GM18520 (cell line): ENCODE data around the gene RAB37.

ENCODE experiments used
- ATAC-seq: cut with Tn5 transposase; IDR thresholded peaks from one replicate; pipeline ENCODE4 v1.9.1; 2021; ENCODE audit not compliant: unreplicated experiment

The RAB37 gene

DNA sequence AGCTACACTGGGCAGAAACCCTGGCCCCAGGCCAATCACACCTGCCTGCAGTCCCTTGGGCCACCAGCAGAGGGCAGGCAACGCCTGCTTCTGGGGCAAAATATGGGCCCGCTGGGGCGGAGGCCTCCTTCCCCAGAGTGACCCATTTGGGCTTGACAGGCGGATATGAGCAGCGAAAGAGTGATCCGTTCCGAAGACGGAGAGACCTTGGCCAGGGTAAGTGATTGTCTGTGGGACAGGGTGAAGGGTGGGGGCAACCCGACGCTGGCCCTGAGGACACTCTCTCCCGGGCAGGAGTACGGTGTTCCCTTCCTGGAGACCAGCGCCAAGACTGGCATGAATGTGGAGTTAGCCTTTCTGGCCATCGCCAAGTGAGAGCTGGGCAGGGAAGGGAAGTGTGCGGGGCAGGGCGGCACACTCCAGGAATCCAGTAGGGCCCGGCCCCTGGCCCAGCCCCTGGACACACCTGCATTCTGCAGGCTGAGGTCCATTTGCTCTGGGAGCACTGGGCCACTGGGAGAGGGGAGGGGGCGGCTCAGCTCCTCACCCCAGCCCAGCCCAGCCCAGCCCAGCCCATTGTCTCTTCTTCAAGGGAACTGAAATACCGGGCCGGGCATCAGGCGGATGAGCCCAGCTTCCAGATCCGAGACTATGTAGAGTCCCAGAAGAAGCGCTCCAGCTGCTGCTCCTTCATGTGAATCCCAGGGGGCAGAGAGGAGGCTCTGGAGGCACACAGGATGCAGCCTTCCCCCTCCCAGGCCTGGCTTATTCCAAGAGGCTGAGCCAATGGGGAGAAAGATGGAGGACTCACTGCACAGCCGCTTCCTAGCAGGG, 7.9 kb downstream of the RAB37 start:
- no peak for ATAC-seq

DNA sequence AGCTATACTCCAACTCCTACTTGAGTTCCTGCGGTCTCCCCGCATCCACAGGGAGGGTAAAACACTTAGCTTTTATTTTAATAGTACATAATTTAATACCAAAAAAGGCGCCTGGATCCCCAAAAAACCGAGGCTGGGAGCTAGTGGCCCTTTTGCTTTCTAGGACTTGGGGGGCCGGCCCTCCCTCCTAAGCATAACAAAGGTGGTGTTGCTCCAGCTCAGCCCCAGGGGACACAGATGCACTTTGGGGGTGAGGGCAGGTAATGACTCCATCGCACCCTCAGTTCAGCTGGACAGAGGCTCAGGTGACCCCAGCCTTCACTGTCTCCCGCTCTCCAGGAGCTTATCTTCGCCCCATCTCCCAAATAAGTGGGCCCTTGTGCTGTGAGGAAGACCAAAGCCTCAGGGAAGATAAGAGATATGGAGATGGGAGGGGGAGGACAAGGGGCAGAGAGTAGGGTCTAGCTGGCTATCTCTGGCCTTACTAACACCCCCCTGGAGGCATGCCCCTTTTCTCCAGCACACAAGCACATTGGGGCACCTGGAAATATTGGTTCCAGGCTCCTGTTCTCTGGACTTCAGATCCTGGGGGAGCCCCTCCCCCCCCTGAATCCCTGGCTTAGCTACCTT, 8.6 kb downstream of the RAB37 start:
- no peak for ATAC-seq

DNA sequence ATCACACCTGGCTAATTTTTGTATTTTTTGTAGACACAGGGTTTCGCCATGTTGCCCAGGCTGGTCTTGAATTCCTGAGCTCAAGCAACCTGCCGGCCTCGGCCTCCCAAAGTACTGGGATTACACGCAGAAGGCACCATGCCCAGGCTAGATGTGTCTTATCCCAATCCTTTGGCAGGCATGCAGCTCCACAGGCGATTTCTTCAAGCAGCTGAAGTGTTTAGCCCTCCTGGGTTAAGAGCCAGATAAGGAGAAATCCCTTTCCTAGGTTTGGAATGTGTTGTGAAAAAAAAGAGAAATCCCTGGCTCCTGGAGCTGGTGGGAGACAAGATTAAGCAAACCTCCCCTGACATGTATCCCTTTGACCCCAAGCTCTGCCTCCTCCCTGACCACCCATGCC, 9.3 kb downstream of the RAB37 start:
- no peak for ATAC-seq

DNA sequence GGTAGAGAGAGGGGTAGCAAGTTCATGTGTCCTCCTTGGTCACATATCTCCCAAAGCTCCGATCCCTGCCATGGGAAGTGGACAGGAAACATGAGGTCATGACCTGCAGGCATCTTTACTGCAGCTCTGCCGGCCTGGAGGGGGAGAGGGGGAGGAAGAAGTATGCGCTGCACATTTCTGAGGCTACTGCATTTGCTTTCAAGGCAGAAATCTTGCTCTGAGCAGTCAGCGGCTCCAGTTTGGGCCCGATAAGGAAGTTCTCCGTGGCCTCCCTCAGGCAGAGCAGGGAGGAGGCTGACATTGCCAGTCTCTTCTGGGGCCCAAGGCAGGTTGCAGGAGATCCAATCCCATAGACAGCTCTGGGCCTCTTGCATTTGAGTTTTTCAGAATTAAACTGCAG, 9.9 kb downstream of the RAB37 start:
- ATAC-seq = no peak

DNA sequence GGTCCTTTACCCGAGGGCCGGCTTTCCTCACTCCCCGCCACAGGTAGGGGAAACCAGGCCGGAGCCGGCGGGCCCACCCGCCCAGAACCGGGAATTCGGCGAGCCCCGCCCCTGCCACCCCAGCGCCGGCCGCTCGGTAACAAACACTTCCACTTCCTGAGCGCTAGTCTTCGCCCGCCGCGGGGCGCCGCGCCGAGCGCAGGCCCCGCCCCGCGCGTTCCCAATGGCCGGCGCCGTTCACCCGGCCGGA, 11.1 kb downstream of the RAB37 start:
- peak; percentile 89 for ATAC-seq

DNA sequence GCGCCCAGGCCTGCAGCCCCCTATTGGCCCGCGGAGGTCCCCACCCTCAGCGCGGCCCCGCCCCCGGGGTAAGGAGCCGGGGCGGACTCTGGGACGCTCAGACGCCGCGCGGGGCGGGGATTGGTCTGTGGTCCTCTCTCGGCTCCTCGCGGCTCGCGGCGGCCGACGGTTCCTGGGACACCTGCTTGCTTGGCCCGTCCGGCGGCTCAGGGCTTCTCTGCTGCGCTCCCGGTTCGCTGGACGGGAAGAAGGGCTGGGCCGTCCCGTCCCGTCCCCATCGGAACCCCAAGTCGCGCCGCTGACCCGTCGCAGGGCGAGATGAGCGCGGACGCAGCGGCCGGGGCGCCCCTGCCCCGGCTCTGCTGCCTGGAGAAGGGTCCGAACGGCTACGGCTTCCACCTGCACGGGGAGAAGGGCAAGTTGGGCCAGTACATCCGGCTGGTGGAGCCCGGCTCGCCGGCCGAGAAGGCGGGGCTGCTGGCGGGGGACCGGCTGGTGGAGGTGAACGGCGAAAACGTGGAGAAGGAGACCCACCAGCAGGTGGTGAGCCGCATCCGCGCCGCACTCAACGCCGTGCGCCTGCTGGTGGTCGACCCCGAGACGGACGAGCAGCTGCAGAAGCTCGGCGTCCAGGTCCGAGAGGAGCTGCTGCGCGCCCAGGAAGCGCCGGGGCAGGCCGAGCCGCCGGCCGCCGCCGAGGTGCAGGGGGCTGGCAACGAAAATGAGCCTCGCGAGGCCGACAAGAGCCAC, 11.6 kb downstream of the RAB37 start, which contains the start of gene NHERF1:
TSS of gene NHERF1 (plus strand) at position 100 of the 750 bp plus-strand sequence. CDS start at position 319, 219 bp downstream.
- ATAC-seq = peak; percentile 3

DNA sequence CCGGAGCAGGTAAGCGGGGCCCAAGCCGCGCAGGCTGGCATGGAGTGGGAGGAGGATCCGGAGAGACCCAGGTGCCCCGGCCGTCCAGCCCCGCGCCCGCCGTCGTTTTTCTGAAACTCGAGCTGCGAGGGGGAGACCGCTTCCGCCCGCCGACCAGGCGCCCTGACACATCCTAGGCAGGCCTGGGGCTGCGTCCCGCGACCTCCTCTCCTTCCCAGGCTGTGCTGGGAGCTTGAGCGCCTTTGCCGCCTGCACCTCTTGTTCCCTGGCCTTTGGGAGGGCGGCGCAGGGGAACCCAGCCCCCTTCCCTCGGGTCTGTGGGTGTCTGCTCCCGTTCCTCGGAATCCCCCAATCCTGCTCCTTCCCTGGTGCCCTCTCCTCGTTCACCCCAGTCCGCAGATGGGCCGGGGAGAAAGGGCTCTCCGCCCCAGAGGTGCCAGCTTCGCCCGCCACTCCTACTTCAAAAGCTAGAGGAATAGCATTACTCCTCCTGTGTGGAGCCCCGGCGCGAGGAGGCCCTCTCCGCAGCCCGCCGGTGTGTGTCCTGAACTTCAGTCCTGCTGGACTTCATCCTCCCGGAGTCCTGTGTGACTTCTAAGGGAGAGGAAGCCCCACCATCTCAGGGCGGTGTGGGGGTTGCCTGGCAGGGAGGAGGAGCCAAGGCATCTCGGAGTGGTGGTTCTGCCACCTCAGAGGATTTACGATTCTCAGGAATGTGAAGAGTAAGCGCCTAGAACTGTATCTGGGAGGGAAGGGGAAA, 12.4 kb downstream of the RAB37 start:
- ATAC-seq = no peak

DNA sequence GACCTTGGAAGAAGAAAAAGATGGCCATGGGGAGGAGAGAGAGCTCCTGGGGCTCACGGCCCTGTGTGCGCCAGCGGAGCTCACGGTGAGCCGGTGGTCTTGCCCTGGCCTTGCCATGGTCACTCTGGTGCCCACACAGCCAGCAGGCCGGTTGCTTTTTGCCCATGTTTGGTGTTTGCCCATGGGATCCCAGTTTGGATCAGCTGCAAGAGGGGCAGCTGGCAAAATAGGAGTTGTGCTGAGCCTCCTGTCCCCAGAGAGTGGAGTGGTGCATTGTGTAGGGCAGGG, 12.9 kb downstream of the RAB37 start:
- no peak for ATAC-seq

DNA sequence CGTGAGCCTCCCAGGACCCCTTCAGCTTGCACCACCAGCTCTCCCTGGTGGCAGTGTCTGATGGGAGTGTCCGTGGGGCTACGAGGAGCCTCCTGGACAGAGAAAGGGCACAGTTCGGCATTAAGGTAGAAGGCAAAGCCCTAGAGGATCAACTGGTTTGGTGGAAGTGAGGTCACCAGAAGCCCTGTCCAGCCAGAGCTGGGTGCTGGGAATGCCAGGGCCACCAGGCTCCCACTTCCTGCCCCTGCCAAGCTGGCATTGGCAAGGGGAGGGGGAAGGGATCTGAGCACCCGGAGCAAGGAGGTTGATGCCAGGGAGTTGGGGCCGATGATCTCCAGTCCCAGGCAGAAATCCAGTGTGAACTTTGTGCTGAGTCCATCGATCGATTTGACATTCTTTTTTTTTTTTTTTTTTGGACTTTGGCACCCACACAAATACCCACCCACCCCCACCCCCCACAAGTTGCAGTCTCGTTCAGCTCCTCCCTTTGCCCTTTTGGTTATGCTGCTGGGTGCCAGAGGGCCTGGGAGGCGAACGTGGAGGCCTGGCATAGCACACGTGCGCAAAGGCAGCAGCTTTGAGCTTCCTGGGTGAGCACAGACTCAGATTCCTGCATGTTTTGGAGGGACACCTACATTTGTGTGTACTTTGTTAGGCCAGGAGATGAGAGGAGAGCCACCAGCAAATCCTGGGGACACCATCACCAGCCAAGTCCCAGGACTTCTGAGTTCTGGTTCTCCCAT, 13.4 kb downstream of the RAB37 start:
- ATAC-seq = no peak

GRCh38 chr17:74752415-74752814, 15.4 kb downstream of the RAB37 start:
- ATAC-seq = no peak

DNA sequence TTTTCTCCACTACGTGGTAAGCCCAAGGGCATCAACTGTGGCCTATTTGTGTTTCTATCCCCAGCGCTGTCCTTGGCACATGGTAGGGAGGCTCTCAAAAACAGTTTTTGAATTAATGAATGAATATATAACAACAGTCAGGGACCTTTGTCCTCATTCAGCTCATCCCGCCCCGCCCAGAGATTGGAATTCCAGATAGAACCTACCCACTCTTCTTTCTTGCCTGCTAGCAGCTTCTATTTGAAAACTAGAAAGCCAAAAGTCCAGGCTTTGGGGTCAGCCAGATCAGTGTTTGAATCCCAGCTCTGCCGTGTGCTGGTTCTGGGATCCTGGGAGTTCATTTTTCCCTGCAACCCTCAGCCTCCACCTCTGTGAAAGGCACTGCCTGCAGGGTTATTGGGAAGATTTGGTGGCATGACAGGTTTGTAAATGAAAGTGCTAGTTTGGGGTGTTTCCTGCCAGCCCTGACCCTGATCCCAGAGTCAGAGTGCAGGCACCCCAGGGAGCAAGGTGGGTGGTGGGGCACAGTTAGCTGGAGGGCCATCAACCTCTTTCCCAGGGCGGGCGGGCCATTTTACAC, 15.9 kb downstream of the RAB37 start:
- ATAC-seq = no peak

- no peak for ATAC-seq
Measured at GRCh38 chr17:74754832-74755231, 17.8 kb downstream of the RAB37 start.

- no peak for ATAC-seq
Measured at GRCh38 chr17:74755533-74755932, 18.5 kb downstream of the RAB37 start.

- no peak for ATAC-seq
Measured at GRCh38 chr17:74756891-74757290, 19.8 kb downstream of the RAB37 start.

- ATAC-seq = no peak
Measured at GRCh38 chr17:74757502-74757901, 20.4 kb downstream of the RAB37 start.

- no peak for ATAC-seq
Measured at GRCh38 chr17:74757931-74758847, 21.1 kb downstream of the RAB37 start.

DNA sequence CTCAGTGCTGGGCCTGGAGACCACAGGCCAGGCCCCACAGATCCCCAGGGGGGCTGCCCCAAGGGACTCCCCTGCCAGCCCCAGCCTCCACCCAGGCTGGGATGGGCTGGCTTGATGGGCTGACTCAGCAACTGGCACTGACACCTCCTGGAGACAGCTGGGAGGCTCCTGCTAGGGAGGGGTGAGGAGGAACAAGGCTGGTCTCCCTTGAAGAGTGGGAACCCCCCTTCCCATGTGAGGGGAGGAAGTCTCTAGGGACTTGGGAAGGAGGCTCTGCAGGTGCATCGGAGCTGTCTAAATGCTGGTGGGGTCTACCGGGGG, 21.8 kb downstream of the RAB37 start:
- no peak for ATAC-seq

GRCh38 chr17:74759243-74759801, 22.3 kb downstream of the RAB37 start:
- ATAC-seq = peak; percentile 36

DNA sequence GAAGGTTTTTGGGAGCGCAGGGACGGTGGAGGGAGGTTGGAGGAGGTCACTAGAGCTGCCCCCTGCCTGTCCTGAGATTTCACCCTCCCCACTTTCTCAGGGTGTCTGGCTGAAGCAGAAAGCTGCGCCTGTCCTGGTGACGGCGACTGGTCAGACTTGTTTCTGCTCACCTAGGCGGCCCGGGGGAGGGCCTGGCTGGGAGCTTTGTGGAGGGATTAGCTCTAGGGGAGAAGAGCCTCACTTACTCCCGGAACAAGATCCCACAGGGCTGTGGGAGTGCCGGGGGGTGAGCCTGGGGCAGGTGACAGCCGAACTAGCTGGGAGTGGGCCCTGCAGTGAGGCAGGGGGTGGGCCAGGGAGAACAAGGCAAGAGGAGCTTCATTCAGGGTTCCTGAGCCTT, 22.9 kb downstream of the RAB37 start:
- no peak for ATAC-seq
